Measurements from ENCODE around the gene NLRC3. TPM values are rescaled to one million over a fixed set of nuclear protein-coding genes. Genes with fewer than 3 reads are reported as not detected.

The NLRC3 gene
- total RNA-seq, 1 experiment from 2014 or later, result 0.26 TPM

DNA sequence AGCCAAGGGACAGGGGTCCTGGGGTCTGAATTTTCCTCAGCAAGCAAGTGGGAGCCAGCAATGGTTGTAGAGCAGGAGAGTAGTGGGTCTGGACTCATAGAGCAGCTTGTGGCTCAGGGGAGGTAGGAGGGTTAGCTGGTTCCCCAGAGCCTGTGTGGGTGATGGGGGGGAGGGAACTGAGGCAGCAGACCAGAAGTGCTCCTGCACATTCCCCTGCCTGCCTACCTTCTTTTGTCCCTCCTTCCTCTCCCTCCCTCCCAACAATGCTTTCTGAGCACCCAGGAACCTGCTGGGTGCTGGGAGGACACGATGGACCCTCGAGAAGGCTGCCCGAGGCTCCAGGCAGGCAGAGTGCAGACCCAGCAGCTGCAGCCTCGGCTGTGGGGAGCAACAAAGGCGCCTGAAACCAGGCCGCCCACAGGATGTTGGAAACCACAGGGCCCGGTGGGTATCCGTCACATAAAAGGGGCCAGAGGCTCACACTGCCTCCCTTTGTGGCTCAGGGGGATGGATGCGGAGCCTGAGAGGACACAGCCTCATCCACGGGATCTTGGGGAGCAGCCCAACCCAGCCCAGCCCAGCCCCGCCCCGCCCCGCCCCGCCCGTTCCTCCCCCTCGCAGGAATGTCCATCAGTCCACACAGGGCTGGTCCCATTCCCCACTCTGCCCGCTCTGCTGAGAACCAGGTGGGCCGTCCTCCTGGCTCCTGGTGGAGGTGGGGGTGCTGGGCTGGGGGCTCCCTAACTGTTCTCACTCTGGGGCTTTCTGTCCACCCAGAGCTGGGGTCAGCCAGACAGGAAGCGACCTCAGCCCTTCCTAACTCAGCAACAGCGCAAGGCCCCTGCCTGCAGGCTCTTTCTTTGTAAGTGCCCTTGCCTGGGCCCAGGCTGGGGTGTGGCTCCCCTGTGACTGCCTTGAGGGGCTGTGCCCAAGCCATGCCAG is 1.7 kb upstream of the NLRC3 start:
- intact Hi-C loops (cut with micrococcal nuclease; ENCODE audit: unreplicated experiment), result no loop called here
- Histone ChIP-seq H3K4me1 (ENCODE audit: control insufficient read depth, insufficient read depth, low read length) (no peaks in the 10 kb centered on the region), H3K36me3 (ENCODE audit: control insufficient read depth, insufficient read depth, low read length) (no peaks in the 10 kb centered on the region), H3K27me3 (ENCODE audit: control insufficient read depth, insufficient read depth, low read length) (no peaks in the 10 kb centered on the region), H3K27ac (ENCODE audit: low read length) (no peak overlapping the region), H3K9me3 (ENCODE audit: control insufficient read depth, insufficient read depth, low read depth, low read length) (no peaks in the 10 kb centered on the region), H3K4me3 (ENCODE audit: low read depth in 2 of 2, low read length in 2 of 2) (no peak overlapping the region)
- DNase-seq (ENCODE audit: low read depth, low spot score), result no peak
- ATAC-seq, result peak; percentile 33
- in situ Hi-C loops (cut with HindIII; ENCODE audit: low pct_unique_long_range_greater_than_20kb, low sequenced_read_pairs), result no loop called here
- TF ChIP-seq SIN3A (IDR thresholded peaks at IDR 0.05; ENCODE audit: borderline replicate concordance, insufficient read depth, low read depth, low read length), result no peak
- no peak for TF ChIP-seq POLR2AphosphoS5 (IDR thresholded peaks at IDR 0.05; ENCODE audit: low read depth, low read length)
- TF ChIP-seq, protein P1, sequence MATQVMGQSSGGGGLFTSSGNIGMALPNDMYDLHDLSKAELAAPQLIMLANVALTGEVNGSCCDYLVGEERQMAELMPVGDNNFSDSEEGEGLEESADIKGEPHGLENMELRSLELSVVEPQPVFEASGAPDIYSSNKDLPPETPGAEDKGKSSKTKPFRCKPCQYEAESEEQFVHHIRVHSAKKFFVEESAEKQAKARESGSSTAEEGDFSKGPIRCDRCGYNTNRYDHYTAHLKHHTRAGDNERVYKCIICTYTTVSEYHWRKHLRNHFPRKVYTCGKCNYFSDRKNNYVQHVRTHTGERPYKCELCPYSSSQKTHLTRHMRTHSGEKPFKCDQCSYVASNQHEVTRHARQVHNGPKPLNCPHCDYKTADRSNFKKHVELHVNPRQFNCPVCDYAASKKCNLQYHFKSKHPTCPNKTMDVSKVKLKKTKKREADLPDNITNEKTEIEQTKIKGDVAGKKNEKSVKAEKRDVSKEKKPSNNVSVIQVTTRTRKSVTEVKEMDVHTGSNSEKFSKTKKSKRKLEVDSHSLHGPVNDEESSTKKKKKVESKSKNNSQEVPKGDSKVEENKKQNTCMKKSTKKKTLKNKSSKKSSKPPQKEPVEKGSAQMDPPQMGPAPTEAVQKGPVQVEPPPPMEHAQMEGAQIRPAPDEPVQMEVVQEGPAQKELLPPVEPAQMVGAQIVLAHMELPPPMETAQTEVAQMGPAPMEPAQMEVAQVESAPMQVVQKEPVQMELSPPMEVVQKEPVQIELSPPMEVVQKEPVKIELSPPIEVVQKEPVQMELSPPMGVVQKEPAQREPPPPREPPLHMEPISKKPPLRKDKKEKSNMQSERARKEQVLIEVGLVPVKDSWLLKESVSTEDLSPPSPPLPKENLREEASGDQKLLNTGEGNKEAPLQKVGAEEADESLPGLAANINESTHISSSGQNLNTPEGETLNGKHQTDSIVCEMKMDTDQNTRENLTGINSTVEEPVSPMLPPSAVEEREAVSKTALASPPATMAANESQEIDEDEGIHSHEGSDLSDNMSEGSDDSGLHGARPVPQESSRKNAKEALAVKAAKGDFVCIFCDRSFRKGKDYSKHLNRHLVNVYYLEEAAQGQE (IDR thresholded peaks at IDR 0.05; ENCODE audit: insufficient read depth in 1 of 2, low read depth in 2 of 2, low read length in 1 of 2), result no peak
- TF ChIP-seq, protein P2, sequence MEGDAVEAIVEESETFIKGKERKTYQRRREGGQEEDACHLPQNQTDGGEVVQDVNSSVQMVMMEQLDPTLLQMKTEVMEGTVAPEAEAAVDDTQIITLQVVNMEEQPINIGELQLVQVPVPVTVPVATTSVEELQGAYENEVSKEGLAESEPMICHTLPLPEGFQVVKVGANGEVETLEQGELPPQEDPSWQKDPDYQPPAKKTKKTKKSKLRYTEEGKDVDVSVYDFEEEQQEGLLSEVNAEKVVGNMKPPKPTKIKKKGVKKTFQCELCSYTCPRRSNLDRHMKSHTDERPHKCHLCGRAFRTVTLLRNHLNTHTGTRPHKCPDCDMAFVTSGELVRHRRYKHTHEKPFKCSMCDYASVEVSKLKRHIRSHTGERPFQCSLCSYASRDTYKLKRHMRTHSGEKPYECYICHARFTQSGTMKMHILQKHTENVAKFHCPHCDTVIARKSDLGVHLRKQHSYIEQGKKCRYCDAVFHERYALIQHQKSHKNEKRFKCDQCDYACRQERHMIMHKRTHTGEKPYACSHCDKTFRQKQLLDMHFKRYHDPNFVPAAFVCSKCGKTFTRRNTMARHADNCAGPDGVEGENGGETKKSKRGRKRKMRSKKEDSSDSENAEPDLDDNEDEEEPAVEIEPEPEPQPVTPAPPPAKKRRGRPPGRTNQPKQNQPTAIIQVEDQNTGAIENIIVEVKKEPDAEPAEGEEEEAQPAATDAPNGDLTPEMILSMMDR (IDR thresholded peaks at IDR 0.05), result no peak
- no peak for TF ChIP-seq TCF7L2 (IDR thresholded peaks at IDR 0.05; ENCODE audit: low read depth, low read length)
- ChIA-PET POLR2A (no interaction called here), CTCF (no interaction called here)
- BruUV-seq (replicated peaks), result no TSS peak

DNA sequence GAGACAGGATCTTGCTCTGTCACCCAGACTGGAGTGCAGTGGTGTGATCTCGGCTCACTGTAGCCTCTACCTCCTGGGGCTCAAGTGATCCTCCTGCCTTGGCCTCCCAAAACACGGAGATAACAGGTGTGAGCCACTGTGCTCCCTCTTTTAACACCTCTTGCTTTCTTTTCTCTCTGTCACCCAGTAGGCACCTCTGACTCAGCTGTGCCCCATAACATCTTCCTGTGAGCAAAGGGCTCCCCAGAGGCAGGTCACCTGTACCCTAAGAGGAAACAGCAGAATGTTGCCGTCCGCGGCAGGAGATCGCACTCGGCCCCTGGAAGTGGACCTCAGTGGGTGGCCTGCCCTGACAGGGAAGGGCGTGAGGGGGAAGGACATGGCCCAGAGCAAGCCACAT is 918 bp upstream of the NLRC3 start:
- DNase-seq (ENCODE audit: low read depth, low spot score) (no peak), ATAC-seq (no peak)
- Histone ChIP-seq H3K4me3 (ENCODE audit: low read depth in 2 of 2, low read length in 2 of 2) (no peak overlapping the region), H3K36me3 (ENCODE audit: control insufficient read depth, insufficient read depth, low read length) (no peaks in the 10 kb centered on the region), H3K27me3 (ENCODE audit: control insufficient read depth, insufficient read depth, low read length) (no peaks in the 10 kb centered on the region), H3K4me1 (ENCODE audit: control insufficient read depth, insufficient read depth, low read length) (no peaks in the 10 kb centered on the region), H3K9me3 (ENCODE audit: control insufficient read depth, insufficient read depth, low read depth, low read length) (no peaks in the 10 kb centered on the region), H3K27ac (ENCODE audit: low read length) (no peak overlapping the region)
- in situ Hi-C loops (cut with HindIII; ENCODE audit: low pct_unique_long_range_greater_than_20kb, low sequenced_read_pairs) (no loop called here), intact Hi-C loops (cut with micrococcal nuclease; ENCODE audit: unreplicated experiment) (no loop called here)
- TF ChIP-seq POLR2AphosphoS5 (IDR thresholded peaks at IDR 0.05; ENCODE audit: low read depth, low read length), result no peak
- no peak for TF ChIP-seq TCF7L2 (IDR thresholded peaks at IDR 0.05; ENCODE audit: low read depth, low read length)
- TF ChIP-seq, protein P1 (IDR thresholded peaks at IDR 0.05; ENCODE audit: insufficient read depth in 1 of 2, low read depth in 2 of 2, low read length in 1 of 2), result no peak
- TF ChIP-seq SIN3A (IDR thresholded peaks at IDR 0.05; ENCODE audit: borderline replicate concordance, insufficient read depth, low read depth, low read length), result no peak
- TF ChIP-seq, protein P2 (IDR thresholded peaks at IDR 0.05), result no peak
- CTCF ChIA-PET, result no interaction called here
- BruUV-seq (replicated peaks), result no TSS peak
- POLR2A ChIA-PET, result no interaction called here

Data from Panc1 (cell line).